DND-41 (cell line): Measurements from ENCODE around the gene MS4A4E.

Source experiments
- EZH2 ChIP-seq: IDR thresholded peaks from 3 replicates; pipeline ENCODE4 v1.6.1; 2012; ENCODE audit warnings: borderline replicate concordance, low read depth, mild to moderate bottlenecking, moderate library complexity, low read length, inconsistent platforms; ENCODE audit not compliant: severe bottlenecking
- TF ChIP-seq, protein P1 (sequence below): IDR thresholded peaks from 2 replicates; pipeline ENCODE4 v1.5.1; 2012; ENCODE audit warnings: borderline replicate concordance, low read length, moderate library complexity, mild to moderate bottlenecking; ENCODE audit not compliant: poor library complexity, severe bottlenecking; ENCODE audit errors: extremely low read depth

DNA sequence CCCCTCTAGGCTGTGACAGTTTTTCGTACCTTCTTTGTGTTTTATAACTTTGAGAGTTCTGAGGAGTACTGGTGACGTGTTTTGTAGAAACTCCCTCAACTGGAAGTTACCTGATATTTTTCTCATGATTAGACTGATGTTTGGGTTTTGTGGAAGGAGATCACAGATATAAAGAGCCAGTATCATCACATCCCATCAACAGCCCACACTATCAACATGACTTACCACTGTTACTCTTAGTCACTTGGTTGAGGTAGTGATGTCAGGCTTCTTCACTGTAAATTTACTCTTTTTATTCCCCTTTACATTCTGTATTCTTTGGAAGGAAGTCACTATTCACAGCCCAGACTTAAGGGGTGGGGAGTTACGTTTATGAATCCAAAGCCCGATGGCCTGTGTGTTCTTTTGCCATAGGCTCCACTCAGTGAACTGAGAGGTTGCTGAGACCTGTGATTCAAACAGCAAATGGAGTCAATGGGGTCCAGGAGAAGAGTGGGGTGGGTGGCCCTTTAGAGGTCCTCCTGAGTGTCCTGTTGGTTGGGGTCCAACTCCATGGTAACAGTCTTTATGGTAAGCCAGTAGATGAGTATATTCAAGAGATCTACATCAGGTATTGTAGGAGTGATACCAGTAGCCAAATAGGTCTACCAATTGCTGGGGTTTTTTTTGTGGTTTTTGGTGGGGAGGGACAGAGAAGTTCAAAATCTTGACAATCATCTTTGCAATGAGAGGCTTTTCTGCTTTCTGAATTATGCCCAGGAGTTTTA lies 15.2 kb upstream of the MS4A4E start:
- TF ChIP-seq EZH2, result no peak
- TF ChIP-seq, protein P1, sequence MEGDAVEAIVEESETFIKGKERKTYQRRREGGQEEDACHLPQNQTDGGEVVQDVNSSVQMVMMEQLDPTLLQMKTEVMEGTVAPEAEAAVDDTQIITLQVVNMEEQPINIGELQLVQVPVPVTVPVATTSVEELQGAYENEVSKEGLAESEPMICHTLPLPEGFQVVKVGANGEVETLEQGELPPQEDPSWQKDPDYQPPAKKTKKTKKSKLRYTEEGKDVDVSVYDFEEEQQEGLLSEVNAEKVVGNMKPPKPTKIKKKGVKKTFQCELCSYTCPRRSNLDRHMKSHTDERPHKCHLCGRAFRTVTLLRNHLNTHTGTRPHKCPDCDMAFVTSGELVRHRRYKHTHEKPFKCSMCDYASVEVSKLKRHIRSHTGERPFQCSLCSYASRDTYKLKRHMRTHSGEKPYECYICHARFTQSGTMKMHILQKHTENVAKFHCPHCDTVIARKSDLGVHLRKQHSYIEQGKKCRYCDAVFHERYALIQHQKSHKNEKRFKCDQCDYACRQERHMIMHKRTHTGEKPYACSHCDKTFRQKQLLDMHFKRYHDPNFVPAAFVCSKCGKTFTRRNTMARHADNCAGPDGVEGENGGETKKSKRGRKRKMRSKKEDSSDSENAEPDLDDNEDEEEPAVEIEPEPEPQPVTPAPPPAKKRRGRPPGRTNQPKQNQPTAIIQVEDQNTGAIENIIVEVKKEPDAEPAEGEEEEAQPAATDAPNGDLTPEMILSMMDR, result no peak
